ENCODE data around the gene POPDC3. TPM values are rescaled to one million over a fixed set of nuclear protein-coding genes. Genes with fewer than 3 reads are reported as not detected.

The POPDC3 gene
- total RNA-seq, 1 donor from 2014 or later = 9.9 TPM

DNA sequence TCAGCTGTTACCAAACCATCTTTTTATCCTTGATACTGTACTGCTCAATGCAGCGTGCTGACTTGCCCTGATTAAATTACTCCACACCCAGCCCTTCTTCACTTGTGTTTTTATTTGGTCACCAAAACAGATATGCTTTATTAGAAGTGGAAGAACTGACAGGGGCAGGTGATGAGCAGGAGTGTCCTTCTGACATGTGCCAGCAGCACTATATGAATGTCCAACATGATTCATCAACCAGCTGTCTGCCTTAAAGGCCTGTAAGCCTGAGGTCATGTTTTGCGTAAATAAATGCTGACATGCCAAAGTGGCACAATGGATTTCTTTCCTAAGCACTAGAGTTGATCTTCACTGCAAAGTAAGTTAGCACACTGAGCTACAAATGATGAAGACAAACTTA lies 15.4 kb downstream of the POPDC3 start:
- DNase-seq (ENCODE audit: low spot score) (no peak), ATAC-seq (no peak)
- intact Hi-C loops (cut with DNase I) = no loop called here

DNA sequence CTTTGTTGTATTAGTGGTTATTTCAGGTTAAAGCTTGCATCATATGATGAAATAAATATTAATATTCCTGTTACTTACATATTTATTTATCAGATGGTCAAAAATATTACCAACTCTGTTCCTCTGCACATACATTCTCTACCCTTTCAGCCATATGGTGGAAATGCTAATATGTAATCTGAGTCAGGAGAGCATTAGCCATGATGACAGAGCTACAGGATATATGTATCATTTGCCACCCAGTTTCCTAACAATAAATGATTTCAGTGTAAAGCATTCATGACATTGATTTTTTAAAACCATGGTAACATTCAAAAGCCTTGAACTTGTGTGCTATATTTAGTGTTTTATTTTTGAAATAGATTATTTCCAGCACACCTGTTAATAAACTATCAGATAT lies 16.6 kb downstream of the POPDC3 start:
- DNase-seq (ENCODE audit: low spot score) = no peak
- no peak for ATAC-seq
- intact Hi-C loops (cut with DNase I) = no loop called here

DNA sequence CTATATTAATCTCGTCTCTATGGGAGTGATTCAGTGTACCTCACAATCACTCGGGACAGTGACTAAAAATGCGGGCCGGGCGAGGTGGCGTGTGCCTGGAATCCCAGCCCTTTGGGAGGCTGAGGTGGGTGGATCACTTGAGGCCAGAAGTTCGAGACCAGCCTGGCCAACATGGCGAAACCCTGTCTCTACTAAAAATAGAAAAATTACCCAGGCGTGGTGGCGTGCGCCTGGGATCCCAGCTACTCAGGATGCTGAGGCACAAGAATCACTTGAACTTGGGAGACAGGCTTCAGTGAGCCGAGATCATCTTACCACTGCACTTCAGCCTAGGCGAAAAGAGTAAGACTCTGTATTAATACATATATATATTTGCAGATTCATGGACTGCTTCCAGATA lies 17.4 kb downstream of the POPDC3 start:
- no peak for DNase-seq (ENCODE audit: low spot score)
- ATAC-seq = no peak
- intact Hi-C loops (cut with DNase I) = no loop called here

DNA sequence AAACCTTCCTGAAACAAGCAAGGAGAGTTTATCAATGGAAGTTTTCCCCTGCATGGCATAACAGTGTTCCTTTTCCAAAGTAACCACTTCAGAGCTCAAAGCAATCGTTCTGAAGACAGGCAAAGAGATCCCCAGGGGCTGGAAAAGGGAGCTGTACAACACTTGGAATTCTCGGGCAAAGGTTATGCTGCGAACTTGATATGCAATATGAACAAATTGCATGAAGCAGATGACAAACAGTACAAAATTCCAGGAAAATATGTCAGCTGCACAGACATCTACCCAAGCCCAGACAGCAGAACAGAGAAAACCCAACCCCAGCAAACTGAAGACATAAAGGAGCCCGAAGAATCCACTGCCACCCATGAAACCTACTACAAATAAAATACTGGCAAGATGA lies 18.4 kb downstream of the POPDC3 start:
- ATAC-seq (peak; percentile 30), DNase-seq (ENCODE audit: low spot score) (no peak)
- intact Hi-C loops (cut with DNase I) = no loop called here

DNA sequence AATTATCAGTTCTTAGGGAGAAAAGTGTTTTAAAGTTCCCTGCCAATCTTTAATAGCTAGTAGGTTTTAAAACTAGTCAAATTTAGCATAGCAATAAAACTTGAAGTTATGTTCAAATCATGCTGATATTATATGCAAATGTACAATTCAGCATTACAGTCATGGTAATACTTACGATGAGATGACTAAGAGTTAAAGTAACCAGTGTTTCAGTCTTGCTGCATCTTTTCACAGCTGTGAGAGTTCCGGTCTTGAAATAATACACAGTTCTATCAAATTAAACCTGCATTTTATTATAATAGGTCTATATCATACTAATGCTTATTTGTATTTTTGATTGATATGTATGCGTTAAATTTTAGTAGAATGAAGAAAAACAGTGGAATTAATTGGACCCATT lies 26.1 kb downstream of the POPDC3 start:
- ATAC-seq (no peak), DNase-seq (ENCODE audit: low spot score) (no peak)
- intact Hi-C loops (cut with DNase I) = no loop called here

DNA sequence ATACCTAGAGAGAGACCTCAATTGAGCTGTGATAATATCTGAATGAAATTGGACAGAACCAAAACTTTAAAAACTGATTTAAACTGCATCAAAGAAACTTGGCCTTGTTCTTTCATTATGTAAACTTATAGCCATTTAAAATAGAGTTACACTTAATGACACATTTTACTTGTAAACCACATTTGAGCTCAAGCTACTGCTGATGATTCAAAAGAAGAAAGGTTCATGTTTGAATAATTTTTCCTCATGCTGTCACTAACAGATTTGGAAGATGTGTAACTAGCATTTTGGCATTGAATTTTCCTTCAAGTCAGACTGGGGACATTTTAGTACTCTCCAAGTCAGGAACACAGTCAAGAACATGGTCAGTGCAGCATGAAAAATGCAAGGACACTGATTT lies 26.9 kb downstream of the POPDC3 start:
- ATAC-seq (no peak), DNase-seq (ENCODE audit: low spot score) (no peak)
- intact Hi-C loops (cut with DNase I) = no loop called here

DNA sequence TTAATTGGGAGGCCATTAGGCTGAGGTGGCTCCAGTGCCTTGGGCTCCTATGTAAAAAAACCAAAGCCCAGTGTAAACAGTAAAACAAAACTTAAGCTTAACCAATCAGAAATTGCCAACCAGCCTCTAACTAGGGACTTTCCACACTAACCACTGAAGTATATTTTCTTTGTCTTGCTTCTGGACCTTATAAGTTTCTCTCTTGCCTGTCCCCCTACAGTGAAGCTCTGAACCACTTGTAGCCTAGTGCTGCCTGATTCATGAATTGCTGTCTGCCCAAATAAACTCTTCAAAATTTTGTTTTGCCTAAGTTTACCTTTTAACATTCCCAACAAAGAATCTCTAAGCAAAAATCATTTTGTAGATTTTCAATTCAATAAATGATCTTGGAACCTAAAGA lies 28.2 kb downstream of the POPDC3 start:
- ATAC-seq (no peak), DNase-seq (ENCODE audit: low spot score) (no peak)
- intact Hi-C loops (cut with DNase I) = no loop called here

DNA sequence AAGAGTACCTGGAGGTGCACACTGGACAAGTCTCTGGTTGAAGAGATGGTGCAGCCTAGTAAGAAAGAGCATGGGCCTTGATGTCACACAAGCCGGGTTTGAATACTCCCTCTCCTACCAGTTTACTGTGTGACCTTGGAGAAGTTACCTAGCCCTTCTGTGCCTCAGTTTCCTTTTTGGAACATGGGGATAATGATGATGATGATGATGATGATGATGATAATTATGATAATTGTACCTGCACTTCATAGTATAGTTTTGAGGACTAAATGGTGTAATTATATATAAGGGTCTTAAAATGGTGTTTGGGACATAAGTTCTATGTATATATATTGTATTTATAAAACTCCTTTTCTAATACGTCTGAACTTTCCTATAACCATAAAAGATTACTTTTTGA lies 41.7 kb downstream of the POPDC3 start:
- ATAC-seq = no peak
- DNase-seq (ENCODE audit: low spot score) = no peak
- intact Hi-C loops (cut with DNase I) = no loop called here

DNA sequence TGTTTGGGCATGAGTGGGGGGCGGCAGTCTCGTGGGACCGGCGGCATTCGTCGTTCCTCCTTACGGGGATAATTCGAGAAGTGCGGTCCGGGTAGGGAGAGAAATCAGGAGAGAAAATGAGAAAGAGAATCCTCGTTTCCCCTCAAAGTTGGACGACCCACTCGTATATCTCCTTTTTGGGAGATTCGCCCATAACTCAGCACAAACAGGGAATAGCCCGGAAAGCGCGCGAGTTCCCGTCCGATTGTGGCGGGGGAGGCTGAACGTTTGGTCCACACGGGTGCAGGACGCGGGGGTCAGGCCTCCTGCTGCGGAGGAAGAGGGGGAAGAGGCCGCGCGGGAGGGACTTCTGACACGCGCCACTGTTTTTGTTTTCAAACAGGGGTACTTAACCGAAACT lies 42.4 kb downstream of the POPDC3 start:
- DNase-seq (ENCODE audit: low spot score) = no peak
- ATAC-seq = peak; percentile 14
- intact Hi-C loops (cut with DNase I) = no loop called here

DNA sequence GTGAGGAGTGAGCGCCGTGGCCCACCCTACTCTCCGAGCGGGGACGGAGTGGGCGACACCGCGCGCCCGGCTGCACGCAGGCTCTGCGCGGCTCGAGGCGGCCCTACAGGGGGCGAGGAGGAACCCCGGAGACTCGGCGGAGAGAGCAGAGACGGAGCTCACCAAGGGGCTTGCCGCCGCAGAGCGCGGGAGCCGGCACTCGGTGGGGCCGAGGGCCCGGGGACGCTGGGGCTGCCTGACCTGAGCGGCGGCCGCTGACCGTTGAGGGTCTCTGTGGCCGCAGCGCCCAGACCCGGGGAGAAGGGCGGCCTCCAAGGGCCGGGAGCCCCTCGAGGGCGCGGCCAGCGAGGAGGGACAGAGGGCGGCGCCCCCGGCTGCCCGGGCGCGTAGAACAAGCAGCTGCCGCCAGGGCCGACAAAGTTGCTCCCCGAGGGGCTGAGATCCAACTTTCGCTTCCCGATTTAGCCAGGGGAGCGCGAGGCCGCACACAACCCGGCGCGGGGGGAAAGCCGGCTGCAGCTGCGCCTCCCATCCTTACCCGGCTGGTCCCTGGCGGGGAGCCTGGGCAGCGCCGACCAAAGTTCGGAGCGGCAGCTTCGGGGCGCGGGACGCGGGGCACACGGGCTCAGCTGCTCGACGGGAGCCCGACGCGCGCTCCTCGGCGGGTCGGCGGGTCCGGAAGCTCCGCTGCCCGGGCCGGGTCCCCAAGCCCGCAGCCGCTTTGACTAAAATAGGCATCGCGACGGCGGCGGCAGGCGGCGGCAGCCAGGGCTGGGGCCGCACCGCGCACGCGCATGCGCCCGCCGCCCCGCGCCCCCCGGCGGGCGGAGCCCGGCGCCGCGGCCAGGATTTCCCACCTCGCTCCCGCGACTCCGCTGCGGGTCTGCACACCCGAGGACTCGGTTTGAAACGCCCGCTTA lies 43.1 kb downstream of the POPDC3 start:
- ATAC-seq = peak; percentile 78
- DNase-seq (ENCODE audit: low spot score) = peak; percentile 74
- intact Hi-C loops (cut with DNase I) = no loop called here

DNA sequence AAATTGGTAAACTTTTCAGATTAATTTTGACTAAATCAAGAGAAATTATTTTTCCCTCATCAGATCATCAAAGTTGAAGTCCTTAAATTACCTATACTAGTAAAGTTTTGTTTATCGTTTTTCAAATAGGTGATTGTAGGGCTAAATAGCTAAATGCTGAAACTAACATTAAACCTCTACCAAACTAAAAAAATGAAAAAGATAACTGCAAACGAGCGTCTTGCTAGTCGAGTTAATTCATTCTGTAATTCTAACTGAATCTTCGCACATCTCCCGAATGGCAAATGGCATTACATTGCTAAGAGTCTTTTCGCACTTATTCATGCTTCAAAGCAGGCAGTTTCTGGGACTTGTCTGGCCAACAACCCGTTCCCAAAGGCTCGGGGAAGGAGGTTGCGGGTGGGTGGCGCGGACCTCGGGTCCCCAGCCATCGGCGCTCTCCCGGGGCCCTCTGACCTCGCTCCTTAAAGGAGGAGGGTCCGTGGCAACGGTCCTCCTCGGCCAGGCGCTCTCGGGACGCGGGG lies 43.8 kb downstream of the POPDC3 start:
- intact Hi-C loops (cut with DNase I) = no loop called here
- peak; percentile 35 for ATAC-seq
- DNase-seq (ENCODE audit: low spot score) = no peak

DNA sequence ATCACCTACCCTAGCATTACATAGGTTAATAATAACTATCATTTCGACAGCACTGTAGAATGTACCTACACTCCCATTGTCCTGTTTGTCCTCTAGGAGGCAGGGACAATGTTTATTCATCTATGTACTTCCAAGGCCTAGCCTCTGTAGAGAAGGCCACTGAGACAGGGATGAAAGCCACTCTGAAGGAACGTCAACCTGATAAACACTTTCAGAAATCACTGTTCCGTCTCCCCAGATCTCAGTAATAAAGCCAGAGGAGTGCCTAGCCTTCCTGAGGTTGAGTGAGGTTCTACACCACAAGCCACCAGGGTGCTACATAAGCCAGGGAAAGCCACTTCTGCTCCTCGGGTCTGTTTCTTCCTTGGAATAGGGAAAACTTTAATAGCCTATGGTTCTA lies 44.8 kb downstream of the POPDC3 start:
- DNase-seq (ENCODE audit: low spot score) = no peak
- peak; percentile 39 for ATAC-seq
- intact Hi-C loops (cut with DNase I) = no loop called here

DNA sequence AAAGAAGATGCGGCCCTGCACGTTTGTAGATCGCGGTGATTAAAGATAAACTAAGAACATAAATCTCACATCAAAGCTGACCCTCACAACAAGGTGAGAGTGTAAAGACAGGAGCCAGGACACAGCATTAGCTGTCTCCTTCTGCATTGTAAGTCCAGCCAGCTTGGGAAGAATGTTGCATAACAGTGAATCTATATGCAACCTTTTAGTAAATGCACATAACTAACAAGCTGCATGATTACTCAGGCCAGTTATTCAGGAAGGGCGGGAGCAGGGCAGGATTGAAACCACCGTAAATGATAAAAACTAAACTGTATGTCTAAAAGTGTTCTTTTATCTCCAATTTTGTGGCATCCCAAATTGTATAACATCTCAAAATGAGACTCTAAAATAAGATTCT lies 57.1 kb downstream of the POPDC3 start:
- ATAC-seq = no peak
- no peak for DNase-seq (ENCODE audit: low spot score)
- intact Hi-C loops (cut with DNase I) = no loop called here

DNA sequence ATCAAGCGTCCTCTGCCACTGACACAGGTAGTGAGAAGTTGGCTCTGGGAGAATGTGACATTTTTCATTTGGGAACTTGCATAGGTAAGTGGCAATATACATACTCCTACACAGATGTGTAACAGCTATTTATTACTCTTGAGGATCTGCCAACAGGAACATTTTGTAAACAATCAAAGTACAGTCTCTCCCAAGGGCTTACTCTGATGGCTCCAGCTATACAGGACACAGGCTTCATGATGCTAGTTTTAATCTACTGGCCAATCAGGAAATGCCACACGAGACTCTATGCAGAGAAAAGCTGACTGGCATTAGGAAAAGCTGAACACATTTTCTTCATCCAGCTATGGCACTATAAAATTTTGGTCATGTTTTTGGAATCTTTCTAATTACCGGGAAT lies 57.8 kb downstream of the POPDC3 start:
- ATAC-seq (no peak), DNase-seq (ENCODE audit: low spot score) (no peak)
- intact Hi-C loops (cut with DNase I) = no loop called here

DNA sequence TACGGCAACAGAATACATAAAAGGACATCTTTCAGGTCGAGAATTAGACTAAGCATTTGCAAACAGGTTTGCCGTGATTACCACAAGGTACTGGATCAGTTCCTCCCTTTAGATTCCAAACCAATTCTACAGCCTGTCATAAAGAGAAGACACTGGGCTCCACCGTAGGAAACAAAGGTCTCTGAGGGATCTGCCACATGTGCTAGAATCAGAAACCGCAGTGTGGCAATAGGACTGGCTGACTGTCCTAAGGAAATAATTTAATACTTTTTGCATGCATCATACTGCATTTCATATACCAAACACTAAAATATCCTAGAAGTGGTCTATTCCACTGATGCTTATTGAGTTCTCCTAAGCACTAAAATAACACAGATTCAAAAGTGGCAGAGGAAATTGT lies 59.2 kb downstream of the POPDC3 start:
- intact Hi-C loops (cut with DNase I) = no loop called here
- DNase-seq (ENCODE audit: low spot score) = no peak
- ATAC-seq = no peak

DNA sequence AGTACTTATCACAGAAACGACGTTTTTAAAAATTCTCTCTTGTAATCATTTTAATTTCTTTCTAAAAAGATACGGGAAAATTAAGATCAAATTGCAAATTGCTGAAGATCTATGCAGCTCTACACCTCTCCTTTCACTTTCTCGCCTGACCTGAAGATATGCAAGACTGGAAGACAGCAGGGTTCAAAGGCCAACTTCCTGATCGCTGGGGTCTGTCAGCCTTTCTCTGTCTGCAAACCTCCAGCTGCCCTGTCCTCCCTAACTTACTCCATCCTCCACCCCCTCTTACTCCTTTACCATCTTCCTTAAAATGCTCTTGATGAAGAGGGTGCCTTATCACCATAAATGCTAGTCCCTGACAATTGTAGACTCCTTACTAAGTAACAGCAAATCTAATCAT lies 63.7 kb downstream of the POPDC3 start:
- ATAC-seq (no peak), DNase-seq (ENCODE audit: low spot score) (no peak)
- intact Hi-C loops (cut with DNase I) = loop anchor here (10.0 kb wide), 1 partner anchor 739 kb away; no protein-coding TSS in a partner anchor

DNA sequence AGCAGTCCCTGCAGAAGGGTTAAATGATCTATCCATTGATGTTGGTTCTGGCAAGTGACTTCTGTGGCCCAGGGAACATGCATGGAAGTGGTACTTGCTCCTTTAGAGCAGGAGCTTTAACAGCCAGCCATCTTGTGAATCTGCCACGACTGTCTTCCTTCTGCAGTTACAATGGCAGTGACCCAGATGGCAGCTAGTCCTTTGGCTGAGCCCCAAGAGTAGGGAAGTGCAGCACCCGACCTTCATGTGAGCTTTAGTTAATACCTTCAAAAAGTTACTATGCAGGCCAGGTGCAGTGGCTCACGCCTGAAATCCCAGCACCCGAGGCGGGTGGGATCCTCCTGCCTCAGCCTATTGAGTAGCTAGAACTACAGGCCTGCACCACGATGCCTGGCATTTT lies 66.4 kb downstream of the POPDC3 start:
- ATAC-seq (no peak), DNase-seq (ENCODE audit: low spot score) (no peak)
- intact Hi-C loops (cut with DNase I) = loop anchor here (10.0 kb wide), 1 partner anchor 741 kb away; no protein-coding TSS in a partner anchor

DNA sequence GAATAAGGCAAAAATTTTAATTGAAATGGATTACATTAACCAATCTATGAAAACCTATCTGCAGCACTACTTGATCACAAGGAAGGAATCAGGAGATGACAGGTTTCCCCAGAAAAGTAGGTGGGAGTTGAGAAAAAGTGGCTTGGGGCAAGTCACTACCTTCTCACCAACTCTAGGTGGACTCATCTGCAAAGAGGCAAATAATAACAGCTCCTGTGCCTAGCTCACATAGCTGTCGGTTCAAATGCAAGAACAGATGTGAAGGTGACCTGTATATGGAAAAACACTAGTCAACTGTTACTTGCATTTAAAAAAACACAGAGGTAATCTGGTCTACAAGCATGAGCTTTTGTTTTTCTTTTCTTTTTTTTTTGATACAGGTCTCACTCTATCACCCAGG lies 67.2 kb downstream of the POPDC3 start:
- intact Hi-C loops (cut with DNase I) = loop anchor here (10.0 kb wide), 1 partner anchor 742 kb away; no protein-coding TSS in a partner anchor
- ATAC-seq (no peak), DNase-seq (ENCODE audit: low spot score) (no peak)

DNA sequence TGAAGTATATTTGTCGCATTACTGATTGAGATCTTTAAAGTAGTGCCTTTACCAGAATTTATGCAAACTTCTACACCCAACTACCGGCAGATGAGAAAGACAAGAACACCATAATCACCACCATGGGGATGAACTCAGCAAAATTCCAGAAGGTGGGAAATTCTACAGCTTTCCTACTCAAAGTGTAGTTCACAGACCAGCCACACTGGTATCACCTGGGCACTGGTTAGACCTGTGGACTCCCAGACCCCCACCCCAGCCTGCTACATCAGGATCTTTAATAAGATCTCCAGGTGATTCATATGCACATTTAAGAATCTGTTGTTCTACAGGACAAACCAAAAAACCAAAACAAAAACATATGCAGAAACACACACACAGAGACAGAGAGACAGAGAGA lies 67.9 kb downstream of the POPDC3 start:
- no peak for DNase-seq (ENCODE audit: low spot score)
- intact Hi-C loops (cut with DNase I) = loop anchor here (10.0 kb wide), 1 partner anchor 743 kb away; no protein-coding TSS in a partner anchor

DNA sequence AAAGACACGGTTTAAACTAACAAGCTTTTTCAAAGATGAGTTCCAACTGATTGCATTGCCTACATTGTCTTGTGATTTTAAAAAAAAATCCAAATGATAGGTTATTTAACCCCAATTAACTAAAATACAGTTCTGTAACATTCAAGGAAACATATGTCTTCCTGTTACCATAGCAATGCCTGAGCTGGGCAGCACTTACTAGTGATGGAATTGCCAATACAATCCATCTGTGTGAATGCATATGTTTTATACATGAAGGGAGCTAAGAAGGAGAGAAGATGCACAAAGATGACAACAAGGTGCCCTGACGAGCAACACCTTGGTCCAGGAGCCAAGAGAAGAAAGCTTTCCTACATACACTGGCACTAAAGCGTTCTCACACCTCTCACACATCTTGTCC lies 68.7 kb downstream of the POPDC3 start:
- intact Hi-C loops (cut with DNase I) = loop anchor here (10.0 kb wide), 1 partner anchor 744 kb away; no protein-coding TSS in a partner anchor
- no peak for ATAC-seq
- DNase-seq (ENCODE audit: low spot score) = no peak

More for the DNA sequence above, 67.9 kb downstream of the POPDC3 start:
- ATAC-seq = no peak

All from sciatic nerve (tissue), 2 donors.